NCI-H2081 (cell line): ENCODE results near the gene KATNB1.
"Not testable (repeated sequence)": the region's sequence is repeated elsewhere in the genome, so short reads cannot be mapped to it uniquely, and the experiment has no call there.

Experiments used
- DNase-seq, 2 experiments: peaks; one replicate each; lab custom pipeline; 2025; lab: John Stamatoyannopoulos, UW

The KATNB1 gene

DNA sequence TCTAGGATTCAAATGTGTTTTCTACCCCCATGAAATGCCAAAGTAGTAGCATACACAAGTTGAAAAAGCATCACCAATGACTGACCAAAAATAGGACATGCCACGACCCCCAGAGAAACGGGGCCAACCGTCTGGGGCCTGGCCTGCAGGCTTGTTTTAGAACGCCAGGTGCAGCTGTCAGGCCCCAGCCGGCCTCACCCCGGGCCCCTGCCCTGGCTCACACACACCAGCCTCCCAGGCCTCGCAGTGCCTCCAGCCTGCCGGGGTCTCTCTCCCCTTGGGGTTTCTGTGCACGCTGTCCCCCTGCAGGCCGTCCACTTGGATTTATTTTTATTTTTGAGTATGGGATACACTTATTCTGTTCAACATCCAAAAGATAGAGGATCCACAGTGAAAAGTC, 7.9 kb downstream of the KATNB1 start:
- no peak for DNase-seq

DNA sequence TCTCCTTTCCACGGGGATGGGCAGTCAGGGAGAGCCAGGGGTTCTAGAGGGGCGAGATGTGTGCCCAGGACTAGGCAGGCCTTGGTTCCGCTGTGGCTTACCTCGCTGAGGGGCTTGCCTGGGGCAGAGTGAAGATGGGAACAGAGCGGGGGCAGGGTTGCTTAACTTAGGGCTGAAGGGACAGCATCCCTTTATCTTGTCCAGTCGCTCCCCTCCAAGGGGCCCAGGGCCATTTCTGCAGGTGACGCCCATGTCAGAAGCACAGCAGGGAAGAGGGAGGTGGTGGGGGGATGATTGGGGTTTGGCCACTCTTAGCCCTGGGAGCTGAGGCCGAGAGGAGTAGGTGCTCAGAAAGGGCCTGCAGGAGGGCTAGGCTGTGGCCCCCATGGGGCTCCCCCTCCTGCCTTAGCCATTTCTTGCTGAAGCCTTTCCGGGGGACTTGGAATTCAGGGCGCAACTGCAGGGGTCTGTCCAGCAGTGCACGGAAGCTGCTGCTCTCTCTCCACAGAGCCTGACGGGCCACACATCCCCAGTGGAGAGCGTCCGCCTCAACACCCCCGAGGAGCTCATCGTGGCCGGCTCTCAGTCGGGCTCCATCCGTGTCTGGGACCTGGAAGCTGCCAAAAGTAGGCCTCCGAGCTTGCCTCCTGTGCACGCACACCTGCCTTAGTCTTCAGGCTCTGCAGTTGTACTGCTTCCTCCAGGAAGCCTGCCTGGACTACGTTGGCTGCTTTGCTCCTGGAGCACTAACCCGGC, 8.5 kb downstream of the KATNB1 start:
- DNase-seq, result no peak

DNA sequence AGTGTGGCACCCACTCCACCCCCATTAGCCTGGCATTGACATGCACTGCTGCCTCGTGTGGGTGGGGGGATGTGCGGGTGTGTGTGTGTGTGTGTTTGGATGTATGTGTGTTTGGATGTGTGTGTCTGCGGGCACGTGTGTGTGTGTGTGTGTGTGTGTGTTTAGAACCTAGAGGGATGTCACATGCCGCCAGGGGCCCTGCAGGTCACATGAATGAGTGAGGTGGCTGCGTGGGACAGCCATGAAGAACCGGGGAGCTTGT, 9.0 kb downstream of the KATNB1 start:
- no peak for DNase-seq

DNA sequence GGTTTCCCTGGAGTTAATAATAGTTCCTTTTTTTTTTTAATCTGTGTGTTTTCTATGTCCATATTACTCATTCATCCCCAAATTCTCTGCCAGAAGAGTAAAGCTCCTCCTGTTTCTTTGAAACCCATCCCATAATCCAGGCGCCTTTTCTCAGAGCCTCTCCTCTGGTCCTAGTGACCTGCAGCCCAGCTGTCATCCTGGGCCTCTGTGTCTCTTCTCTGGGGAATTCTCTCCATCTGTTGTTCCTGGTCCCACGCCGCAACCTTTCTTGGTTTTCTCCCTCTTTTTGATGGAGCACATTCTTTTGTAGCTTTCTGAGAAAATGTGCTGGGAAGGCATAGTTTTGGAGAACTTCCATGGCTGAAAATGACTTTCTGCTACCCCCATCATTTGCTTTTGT, 10.2 kb downstream of the KATNB1 start:
- no peak for DNase-seq

DNA sequence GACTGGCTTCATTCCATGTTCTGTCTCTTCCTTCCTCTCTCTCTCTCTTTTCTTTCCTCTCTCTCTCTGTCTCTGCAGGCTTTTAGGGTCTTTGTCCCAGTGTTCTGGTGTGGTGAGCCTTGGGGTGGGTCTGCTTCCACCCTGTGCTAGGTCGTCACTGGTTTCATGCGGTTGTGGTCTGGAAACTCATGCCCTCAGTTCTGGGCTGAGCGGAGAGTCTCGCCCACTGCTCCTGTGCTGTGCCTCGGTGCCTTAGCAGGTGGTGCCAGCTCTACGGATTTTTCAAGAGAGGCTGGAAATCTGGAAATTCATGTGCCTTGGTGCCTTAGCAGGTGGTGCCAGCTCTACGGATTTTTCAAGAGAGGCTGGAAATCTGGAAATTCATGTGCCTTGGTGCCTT, 10.7 kb downstream of the KATNB1 start:
- not testable (repeated sequence) for DNase-seq

DNA sequence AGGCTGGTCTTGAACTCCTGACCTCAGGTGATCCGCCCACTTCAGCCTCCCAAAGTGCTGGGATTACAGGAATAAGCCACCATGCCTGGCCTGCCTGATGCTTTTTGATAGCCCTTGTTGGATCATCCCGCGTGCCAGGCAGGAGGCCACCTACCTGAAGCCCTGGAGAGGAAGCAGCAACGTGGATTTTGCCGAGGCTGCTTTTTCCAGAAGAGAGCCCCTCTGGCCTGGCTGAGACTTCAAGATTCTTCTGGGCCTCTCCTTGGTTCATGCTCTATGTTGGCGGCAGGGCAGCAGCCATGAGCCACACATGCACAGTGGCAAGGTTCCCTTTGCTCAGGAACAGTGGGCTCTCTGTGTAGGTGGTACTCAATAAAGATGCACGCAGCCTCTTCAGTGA, 11.5 kb downstream of the KATNB1 start:
- no peak for DNase-seq

DNA sequence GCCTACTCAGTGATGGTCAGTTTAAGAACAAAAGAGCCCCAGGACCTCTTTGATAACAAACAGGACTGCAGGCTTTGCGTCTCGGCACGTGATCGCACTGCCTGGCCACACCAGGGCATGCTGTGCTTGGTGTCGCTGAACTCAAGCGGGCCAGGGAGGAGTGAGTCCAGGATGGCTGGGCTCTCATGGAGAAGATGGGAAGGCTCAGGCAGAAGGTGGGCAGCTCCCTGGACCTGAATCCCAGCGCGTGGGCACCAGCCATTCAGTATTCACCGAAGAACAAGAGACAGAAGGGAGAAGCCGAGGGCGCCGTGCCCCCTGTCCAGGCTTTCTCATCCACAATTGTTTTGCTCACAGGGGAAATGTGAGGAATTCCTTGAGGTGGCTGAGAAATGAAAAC, 11.9 kb downstream of the KATNB1 start:
- DNase-seq, result no peak

DNA sequence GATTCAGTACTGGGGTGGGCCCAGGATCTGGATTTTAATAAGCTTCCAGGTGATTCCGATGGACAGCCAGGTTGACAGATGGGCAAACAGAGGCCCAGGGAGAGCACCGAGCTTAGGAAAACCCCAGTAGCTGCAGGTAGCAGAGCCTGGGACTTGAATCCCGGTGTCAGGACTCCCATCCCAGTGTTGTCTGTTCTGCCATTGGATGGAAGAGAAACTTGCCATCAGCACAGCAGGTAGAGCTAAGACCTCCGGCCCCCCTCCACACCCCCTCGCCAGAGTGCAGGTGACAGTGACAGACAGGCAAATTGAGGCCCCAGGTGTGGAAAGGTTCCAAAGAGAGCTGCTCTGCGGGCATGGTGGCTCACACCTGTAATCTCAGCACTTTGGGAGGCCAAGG, 12.4 kb downstream of the KATNB1 start:
- no peak for DNase-seq

DNA sequence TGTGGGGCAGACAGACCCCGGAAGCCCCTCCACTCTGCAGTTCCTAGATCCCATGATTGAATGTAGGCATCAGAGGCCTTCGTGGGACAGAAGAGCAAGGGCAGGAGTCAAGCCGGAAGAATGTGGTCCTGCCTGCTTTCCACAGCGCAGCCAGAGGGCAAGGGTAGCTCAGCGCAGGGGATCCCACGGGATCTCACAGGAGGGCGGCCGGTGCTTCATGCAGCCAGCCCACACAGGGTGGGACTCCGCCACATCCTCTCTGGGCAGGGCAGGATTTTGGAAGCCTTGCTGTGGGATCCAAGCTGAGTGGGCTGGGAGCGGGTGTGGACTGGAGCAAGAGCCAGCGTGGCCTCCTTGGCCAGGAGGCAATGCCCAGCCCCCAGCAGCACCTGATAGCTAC, 13.0 kb downstream of the KATNB1 start:
- DNase-seq, result no peak

DNA sequence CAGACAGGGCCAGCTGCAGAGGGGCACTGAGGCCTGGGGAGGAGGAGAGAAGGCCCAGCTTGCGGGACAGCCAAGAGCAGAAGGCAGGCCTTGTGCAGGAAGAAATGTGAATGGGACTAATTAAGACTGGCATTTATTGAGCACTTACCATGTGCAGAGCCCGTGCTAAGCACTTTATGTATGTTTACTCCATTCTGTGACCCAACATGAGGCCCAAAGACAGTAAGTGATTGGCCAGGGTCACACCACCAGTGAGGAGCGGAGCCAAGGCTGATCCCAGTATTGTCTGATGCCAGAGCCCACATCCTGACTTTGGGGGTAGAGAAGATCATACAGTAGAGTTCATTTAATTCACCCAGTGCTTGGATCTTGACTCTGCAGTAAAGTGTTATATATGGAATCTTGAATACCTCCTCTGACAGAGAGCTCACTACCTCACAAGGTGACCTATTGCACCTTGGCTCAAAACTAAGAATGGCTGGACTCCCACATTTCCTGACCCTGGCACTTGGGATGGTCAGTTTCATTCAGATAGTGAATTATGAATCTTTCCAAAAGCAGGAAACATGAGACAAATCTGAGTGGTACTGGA, 13.6 kb downstream of the KATNB1 start:
- no peak for DNase-seq

DNA sequence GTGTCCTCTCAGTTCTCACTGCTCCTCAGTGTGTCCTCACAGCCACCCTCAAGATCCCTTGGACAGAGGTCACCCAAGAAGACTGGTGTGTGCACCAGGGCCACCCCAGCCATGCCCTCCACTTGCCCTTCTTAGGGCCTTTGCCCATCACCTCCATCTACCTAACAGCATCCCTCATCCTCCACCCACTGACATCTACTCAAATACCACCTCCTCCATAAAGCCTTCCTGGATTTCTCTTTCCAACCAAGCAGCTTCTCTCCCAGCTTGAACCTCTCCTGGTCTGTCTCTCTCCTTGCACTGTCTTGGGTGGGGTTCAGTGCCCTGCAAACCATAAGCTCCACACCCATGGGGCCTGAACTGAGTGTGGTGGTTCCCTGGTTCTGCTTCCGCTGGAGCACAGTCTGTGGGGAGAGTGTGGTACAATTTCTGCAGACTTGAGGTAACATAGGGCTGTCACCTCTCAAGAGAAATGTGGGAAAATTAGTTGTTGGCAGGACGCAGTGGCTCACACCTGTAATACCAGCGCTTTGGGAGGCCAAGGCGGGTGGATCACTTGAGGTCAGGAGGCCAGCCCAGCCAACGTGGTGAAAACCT, 14.4 kb downstream of the KATNB1 start:
- no peak for DNase-seq

DNA sequence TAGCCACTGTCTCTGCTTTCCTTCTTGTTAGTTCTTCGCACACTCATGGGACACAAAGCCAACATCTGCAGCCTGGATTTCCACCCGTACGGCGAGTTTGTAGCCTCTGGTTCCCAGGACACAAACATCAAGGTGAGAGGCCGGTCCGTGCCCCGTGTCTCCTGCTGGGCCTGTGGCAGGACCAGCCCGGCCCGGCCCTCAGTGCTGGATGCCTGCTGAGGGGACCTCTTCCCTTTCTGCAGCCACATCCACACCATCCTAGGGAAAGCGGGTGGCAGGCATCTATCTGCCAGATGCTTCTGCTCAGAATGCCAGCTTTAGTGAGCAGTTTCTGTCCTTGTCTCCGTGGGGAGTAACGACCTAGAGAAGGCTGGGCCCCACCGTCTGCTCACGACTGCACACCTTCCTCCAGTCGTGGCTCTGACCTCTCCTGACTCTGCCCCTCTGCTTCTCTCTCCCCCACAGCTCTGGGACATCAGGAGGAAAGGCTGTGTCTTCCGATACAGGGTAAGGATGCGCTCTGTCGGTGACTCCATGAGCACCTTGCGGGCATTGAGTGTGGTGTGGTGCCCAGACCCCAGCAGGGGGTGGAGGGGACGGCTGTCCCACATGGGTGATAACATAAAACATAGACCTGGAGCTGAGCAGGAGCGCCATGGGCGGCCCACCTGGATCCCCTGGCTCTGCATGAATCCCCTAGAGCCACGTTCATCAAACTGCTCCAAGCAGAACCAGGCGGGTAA, 15.4 kb downstream of the KATNB1 start:
- DNase-seq, result no peak

DNA sequence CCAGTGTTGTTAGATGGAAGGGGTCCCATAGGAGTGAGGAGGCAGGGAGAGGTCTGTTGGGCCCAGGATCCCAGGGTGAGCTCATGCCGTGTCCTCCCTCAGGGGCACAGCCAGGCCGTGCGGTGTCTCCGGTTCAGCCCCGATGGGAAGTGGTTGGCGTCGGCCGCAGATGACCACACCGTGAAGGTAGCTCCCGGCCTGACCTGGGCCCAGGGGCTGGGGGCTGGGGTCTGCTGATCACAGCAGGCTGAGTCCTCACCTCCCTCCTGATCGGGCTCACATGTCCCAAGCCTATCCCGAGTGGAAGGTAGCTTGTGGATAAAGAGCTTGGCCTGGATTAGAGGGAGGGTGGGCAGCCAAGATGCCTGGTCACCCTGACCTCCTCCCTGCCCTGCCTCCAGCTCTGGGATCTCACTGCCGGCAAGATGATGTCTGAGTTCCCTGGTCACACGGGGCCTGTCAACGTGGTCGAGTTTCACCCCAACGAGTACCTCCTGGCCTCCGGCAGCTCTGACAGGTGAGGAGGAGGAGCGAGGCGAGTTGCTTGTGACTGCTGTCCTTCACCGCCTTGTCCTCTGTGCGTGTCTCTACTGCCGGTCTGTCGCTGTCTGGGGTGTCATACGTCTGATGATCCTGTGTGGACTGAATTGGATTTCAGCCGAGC, 16.1 kb downstream of the KATNB1 start:
- no peak for DNase-seq

DNA sequence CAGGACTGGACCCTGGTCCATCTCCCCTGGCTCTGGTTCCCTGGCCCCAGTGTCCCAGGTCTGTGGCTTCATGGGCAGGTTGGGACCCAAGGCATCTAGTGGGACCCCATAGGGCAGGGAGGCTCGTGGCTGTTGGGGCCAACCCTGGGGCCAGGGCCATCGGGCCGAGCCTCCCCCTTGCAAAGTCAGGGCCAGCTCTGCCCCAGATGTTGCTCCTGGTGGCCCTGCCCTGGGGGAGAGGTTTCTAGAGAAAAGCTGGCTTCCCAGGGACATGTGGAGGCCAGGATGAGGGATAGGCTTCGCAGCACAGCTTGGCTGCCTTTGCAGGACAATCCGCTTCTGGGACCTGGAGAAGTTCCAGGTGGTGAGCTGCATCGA, 16.6 kb downstream of the KATNB1 start:
- no peak for DNase-seq

DNA sequence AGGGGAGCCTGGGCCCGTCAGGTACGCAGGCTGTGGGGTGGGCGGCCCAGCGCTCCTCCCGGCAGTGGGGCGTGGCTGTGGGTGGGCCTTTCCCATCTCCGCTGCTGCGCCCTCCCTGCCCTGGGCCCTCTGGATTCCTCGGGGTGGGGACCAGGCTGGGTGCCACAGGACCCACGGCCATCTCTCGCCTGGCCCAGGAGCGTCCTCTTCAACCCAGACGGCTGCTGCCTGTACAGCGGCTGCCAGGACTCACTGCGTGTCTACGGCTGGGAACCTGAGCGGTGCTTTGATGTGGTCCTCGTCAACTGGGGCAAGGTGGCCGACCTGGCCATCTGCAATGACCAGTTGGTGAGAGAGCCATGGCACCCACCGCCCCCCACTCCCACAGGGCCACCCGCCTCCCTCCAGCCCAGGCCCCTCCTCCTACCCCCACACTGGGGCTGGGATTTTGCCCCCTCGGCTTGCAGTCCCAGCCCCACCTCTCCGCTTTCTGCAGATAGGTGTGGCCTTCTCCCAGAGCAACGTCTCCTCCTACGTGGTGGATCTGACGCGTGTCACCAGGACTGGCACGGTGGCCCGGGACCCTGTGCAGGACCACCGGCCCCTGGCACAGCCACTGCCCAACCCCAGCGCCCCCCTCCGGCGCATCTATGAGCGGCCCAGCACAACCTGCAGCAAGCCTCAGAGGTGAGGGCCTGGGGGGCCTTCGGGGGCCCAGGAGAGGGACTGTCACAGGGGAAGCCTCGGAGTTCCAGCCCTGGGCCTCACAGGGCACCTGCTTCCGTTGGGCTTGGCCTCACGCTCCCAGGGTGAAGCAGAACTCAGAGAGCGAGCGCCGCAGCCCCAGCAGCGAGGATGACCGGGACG, 17.2 kb downstream of the KATNB1 start:
- no peak for DNase-seq

DNA sequence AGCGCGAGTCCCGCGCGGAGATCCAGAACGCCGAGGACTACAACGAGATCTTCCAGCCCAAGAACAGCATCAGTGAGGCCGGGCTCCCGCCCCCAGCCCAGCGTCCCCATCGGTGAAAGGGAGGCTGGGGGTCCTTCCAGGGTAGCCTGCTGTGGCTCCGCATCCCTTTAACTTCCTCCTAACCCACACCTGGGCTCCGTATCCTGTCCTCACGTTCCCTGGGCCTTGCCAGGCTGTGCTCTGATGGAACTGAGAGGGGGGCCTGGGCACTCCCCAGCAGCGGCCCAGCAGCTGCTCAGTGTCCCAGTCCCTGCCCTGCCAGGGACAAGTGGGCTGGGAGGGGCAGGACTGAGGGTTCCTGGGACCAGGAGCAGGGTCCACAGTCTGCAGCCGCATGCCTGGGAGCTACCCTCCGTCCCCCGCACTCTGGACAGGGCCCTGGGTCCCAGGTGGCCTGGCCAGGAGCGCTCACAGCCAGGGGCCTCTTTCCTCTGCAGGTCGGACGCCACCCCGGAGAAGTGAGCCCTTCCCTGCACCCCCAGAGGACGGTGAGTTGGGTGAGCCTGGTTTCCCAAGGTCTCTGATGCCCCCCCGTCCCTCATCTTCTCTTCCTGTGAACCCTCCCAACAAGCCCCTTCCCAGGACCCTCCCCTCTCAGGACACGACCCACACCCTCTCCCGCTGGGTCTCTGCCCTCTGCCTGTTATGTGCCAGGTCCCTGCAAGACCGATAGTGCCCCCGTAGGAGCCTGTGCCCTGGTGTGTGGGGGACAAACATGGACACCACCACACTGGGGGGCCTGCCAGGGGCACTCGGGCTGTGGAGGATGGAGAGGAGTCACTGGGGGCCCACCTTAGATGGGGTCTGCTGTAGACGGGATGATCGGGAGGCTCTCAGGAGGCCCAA, 18.1 kb downstream of the KATNB1 start:
- DNase-seq, result no peak

DNA sequence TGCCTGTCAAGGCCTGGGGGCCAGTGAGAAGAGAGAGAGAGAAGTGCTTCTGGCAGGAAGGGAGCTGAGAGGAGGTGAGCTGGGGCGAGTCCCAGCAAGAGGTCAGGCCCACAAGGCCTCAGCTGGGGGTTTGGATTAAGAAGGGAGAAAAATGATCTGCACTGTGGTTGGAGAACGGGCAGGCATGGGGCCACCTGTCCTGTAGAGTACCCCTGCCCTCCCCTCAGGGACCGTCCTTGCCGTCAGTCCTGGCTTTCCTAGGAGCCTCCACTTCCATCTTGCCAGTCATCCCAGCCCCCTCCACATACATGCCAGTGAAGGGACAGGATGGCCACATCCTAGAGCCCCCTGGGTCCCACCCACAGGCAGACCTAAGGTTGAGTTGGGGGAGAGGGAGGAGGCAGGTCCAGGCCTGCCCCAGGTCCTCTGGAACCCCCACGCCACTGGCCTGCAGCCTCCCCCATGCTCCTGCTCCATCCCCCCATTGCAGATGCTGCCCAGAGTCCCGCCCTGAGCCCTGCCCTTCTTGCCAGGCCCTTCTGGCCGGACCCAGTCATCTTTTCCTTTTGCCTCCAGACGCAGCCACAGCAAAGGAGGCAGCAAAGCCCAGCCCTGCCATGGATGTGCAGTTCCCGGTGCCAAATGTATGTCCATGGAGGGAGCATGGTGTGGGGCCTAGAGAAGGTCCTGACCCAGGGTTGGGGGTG, 18.9 kb downstream of the KATNB1 start:
- no peak for DNase-seq

DNA sequence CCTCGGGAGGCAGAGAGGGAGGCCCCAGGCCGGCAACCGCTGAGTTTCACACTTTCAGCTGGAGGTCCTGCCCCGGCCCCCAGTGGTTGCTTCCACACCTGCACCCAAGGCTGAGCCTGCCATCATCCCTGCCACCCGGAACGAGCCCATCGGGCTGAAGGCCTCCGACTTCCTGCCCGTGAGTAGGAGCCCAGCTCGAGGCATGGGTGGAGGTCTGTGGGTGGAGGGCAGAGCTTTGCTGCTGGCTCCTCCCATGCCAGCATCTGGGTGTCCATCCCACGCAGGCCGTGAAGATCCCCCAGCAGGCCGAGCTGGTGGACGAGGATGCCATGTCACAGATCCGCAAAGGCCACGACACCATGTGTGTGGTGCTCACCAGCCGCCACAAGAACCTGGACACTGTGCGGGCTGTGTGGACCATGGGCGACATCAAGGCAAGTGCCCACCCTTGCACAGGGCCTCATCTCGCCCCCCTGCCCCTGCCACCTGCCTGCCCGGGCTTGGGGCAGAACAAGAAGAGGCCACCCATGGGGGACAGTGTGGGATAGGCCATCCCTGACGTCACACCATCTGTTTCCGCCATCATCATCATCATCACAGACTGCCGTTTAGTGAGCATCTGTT, 19.6 kb downstream of the KATNB1 start:
- DNase-seq, result no peak

DNA sequence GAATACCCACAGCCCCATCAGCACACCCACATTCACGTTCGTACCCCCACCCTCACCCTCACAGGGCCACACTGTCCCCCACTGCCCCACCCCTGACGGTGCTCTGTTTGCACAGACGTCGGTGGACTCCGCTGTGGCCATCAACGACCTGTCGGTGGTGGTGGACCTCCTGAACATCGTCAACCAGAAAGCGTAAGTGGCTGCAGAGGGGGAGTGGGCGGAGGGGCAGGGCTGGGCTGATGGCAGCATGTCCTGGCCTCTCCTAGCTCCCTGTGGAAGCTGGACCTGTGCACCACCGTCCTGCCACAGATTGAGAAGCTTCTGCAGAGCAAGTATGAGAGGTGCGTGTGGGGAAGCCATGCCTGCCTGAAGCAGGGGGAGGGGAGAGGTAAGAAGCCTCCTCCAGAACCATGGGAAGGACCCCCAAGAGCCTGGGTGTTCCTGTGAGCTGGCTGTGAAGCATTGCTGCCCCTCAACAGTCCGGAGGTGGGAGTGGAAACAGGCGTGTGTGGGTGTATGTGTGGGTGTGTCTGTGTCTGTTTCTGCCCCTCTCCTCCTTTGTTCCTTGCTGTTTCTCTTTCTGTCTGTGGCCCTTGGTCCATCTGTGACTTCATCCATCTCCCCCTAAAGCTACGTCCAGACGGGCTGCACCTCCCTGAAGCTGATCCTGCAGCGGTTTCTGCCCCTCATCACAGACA, 20.3 kb downstream of the KATNB1 start:
- DNase-seq, result no peak
